Measurements from ENCODE around the gene RDH11.

Gene RDH11

DNA sequence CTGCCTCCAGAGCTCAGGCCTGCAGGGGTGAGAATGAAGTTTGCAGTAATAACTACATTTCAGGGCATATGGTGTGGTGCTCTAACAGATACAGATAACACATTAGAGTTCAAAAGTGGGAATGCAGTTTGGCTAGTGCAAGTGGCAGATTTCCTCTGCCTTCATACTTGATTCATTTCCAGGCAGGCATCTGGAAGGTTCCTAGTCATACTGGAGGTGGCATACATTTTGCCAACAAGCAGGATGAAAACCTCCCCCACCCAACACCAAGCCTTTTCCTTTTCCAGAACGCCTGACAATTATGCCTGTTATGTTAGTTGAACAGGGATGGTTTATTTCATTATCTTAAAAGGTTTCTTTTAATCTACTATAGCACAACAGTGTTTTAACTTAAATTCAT lies 45.4 kb downstream of the RDH11 start:
- DNase-seq (ENCODE audit: low read depth in 2 of 2): no peak

DNA sequence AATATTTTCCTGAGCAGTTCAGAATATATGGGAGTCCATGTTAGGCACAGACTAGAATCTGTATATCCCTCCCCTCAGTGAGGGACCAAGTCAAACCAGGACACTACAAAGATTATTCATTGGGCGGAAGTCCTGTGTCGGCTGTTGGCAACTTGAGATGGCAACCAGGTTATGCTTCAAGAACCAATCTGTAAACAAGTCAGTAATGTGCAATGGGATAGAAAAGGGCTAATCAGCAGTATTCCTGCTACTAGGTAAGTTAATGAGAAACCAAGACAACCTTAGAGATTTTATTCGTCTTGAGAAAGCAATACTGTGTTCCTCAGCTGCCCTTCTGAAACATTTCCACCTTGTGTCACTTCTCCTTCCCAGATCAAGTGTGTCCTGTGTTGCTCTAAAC lies 49.4 kb downstream of the RDH11 start:
- DNase-seq (ENCODE audit: low read depth in 2 of 2): no peak

DNA sequence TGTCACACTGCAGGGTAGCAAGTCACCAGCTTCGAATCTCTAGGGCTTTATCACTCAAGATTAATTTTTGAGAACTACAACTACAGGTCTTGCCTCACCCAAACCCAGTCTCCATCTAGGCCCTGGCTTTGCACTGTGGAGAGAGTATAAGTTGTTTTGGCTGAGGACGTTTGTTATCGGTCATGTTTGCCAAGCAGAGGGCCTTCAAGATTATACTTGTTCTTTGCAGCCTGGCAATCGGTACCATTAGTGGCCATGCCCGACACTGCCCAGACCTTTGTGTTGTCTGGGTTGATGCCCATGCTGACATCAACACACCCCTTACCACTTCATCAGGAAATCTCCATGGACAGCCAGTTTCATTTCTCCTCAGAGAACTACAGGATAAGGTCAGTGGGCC lies 50.1 kb downstream of the RDH11 start:
- no peak for DNase-seq (ENCODE audit: low read depth in 2 of 2)

DNA sequence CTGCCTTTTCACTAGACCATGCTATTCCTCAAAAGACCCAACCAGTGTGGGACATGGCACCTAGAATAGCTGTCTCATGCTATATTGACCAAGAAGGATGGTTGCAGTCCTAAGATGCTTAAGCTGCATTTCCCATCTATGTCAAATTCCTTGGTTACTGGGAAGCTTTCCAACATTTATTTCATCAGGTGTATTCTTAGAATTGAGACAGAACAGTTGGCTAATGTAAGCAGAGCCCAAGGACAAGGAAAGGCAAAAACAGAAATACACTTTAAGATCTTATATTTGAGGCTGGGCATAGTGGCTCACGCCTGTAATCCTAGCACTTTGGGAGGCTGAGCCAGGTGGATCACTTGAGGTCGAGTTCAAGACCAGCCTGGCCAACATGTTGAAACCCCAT lies 51.1 kb downstream of the RDH11 start:
- no peak for DNase-seq (ENCODE audit: low read depth in 2 of 2)

DNA sequence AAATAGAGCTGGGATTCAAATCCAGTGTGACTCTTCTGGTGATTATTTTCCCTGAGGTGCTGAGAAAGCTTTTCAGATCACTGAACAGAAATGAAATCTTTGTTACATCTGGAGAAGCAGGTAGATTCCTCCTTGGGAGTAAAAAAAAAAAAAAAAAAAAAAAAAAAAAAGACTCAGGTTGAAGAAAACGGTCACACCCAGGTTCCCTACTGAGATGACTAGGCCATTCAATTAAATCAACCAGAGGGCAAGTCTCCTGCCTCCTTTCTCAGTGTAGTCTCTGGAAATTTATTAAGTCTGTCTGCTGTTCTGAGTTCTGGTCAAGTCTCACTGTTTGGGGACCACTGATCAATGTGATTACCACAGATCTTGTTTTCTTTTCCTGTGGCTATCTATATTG lies 51.9 kb downstream of the RDH11 start:
- no peak for DNase-seq (ENCODE audit: low read depth in 2 of 2)

DNA sequence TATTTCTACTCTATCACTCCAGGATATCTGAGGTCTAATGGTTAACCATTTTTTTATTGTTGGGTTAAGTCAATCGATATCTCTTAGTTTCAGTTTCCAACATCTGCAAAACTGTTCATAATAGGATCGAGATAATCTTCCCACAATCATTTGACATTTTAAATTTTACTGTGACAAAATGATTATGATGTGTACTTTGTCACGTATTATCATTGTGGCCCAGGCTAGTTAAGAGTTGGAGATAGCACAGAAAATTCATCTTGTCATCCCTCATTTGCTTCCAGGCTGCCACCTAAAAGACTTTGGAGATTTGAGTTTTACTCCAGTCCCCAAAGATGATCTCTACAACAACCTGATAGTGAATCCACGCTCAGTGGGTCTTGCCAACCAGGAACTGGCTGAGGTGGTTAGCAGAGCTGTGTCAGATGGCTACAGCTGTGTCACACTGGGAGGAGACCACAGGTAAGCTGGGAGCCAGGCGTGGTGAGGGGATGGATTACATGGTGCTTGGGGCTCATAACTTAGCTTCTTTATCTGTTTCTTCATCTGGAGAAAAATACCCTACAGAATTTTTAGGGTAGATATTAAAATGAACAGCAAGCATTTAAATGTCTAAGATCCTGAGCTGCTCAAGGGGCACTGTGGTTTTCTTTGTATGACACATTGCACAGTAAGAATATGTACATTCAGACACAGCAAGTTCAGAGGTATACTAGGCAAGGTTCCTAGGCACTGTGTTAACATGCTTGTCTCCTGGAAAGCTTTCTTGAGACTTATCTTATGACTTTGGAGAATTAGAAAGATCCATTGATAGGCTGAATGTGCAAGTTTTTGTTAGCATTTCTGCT lies 53.4 kb downstream of the RDH11 start:
- no peak for DNase-seq (ENCODE audit: low read depth in 2 of 2)

DNA sequence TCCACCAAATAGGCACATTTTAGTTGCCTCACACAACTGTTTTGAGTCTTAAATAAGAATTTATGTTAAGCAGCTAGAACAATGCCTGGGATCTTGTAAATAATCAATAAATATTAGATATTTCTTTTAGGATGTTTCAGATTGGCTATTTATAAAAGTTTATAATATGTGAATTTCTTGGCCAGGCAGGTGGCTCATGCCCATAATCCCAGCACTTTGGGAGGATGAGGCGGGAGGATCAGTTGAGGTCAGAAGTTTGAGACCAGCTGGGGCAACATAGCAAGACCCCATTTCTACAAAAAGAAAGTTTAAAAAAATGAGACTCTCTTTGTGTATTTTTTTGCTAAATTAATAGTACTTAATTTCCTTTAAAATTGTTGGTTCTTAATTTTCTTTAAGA lies 54.1 kb downstream of the RDH11 start:
- no peak for DNase-seq (ENCODE audit: low read depth in 2 of 2)

DNA sequence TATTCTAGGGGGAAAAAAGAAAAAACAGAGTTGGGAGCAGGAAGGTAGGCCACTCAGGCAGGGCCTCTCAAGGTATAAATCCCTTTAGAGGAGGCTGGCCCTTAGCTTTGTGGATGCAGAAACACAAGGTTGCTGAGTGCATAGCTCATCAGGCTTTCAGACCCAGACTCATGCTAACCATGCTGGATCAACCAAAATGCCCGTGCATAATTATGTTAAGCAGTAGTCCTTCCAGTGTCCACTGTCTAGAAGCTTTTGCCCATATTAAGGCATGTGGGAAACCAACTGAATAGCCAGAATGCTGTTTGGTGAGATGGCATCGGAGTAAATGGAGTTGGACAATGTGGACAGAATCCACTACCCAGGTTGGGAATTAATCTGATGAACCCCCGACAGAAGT lies 56.9 kb downstream of the RDH11 start:
- DNase-seq (ENCODE audit: low read depth in 2 of 2): no peak

DNA sequence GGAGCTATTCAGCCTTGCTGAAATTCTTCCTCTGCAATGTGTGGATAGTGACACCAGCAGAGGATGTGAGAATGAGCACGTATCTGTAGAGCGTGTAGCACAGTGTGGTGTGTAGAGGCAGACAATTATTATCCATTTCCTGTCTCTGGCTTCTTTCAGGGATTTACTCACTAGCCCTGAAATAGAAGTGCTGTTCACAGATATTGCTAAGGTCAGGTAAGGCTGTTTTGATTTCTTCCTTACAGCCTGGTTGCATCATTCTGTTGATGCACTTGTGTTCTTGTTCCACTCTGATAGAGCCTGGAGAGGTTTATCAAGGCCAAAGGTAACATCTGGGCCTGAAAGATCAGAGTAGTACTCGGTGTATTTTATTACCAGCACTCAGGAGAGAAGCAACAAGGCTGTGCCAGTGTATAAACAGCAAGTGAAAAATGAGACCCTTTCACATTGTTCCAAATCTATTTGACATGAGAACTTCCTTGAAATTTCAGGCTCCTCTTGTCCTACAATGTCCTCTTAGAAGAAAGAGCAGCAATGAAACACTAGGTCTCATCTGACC lies 59.1 kb downstream of the RDH11 start:
- no peak for DNase-seq (ENCODE audit: low read depth in 2 of 2)

DNA sequence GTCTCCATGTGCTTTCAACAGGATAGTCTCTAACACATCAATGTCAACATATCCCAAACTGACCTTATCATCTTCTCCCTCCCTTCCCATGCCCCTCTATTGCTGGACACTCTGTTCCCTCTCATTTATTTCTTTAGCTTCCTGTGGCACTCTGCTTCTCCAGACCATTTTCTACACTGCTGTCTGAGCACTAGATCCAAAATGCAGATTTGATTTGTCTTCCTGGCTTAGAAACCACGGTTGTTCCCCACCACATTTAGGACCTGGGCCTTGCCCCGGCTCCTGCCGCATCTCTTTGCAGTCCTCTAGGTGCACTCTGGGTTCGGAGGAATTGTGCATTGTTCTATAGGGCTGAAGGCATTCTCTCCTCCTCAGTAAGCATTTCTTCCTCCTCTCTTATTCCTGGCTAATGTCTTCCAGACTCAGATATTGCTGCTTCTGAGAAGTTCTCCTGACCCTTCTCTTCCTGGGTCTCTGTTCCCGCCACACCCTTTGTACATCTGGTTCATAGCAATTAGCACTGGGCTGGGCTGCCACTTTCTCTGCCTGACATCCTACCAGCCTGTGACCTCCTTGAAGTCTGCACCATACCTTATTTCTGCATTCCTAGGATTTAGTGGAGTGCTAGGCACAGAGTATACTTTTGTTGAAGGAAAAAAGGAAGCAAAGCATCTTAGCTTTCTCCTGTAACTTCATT lies 62.0 kb downstream of the RDH11 start:
- no peak for DNase-seq (ENCODE audit: low read depth in 2 of 2)

DNA sequence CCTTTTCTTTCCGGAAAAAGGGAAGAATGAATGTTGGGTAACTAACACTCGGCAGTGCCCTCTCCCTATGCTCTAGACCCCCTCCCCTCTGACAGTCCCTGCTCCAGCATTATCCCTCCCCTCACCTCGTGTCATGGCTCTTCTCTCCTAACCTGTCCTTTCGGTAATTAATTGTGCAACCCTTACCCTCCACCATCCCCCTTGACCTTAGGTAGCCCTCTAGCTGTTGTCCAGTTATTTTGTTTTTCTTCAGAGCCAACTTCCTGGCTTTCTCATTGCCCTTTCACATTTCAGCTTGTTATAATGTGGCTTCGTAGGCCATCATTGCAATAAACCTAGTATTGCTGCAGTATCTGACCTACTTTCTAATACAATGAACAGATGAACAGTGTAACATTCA lies 64.6 kb downstream of the RDH11 start:
- DNase-seq (ENCODE audit: low read depth in 2 of 2): no peak

DNA sequence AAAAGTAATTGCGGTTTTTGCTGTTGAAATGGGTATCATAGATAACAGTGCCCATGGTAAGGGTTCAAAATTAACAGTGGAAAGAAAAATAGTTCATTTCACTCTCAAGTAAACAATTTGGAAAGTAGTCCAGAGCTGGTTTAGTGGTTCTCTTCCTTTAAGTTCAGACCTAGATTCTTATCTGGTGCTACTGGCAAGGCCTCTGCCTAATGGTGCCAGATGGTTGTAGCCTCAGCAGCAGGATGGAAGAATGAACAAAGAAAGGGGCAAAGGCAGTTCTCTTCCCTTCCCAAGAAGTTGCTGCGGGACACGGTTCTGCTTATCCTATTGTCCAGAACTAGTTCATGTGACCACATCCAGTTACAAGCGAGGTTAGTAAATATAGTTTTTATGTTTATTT lies 65.4 kb downstream of the RDH11 start:
- no peak for DNase-seq (ENCODE audit: low read depth in 2 of 2)

DNA sequence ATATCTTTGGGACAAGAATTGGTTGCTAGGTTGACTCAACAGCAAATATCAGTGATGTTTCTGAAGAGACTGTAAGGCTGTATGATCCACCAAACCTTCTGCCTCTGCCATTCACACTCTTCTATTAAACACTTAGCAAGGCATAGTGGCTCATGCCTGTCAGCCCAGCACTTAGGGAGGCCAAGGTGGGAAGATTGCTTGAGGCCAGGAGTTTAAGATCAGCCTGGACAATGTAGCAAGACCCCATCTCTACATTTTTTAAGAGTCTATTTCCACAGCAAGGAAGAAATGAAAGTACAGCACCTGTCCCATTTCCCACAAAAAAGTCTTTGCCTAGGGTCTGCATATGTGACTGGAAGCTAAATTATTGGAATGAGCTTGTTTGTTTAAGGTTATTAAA lies 68.0 kb downstream of the RDH11 start:
- no peak for DNase-seq (ENCODE audit: low read depth in 2 of 2)
